Adrenal gland (tissue), 12 donors: ENCODE measurements around the gene JAML. TPM values are rescaled to one million over a fixed set of nuclear protein-coding genes. Genes with fewer than 3 reads are reported as not detected.

Experiments
- DNase-seq, 7 donors: peaks; one replicate each; pipeline ENCODE4 v3.0.0-alpha.2; 2019 to 2020
- H3K27ac ChIP-seq, 5 donors: fragments of 200-600 bp; sonication (generic) in 4 of 5; 1 replicate in 3 of 5; 2 replicates in 2 of 5; pipeline versions ENCODE4 v1.5.1 to v1.8.0; 2016 to 2020; ENCODE audit warnings: mild to moderate bottlenecking in 1 of 5
- H3K27me3 ChIP-seq: fragments of 200-600 bp; 2 replicates; pipeline ENCODE4 v1.8.0; 2021
- H3K36me3 ChIP-seq, 2 donors: fragments of 200-600 bp; replicated peaks in 1 of 2; 1 replicate in 1 of 2; 2 replicates in 1 of 2; pipeline versions ENCODE4 v1.5.1 to v1.8.0; 2018 to 2022
- H3K4me1 ChIP-seq, 2 donors: fragments of 200-600 bp; replicated peaks in 1 of 2; 1 replicate in 1 of 2; 2 replicates in 1 of 2; pipeline versions ENCODE4 v1.5.1 to v1.8.0; 2018 to 2021
- H3K4me3 ChIP-seq, 4 donors: fragments of 200-600 bp; sonication (generic) in 3 of 4; one replicate each; pipeline ENCODE4 v1.5.1; 2016 to 2018
- H3K9me3 ChIP-seq, 3 donors: fragments of 200-600 bp; sonication (generic) in 1 of 3; replicated peaks in 1 of 3; 1 replicate in 2 of 3; 2 replicates in 1 of 3; pipeline versions ENCODE4 v1.5.1 to v1.8.0; 2016 to 2021
- POLR2A ChIP-seq, 2 donors: fragments of 450-650 bp; IDR thresholded peaks; one replicate each; pipeline ENCODE4 v1.6.1; 2017; ENCODE audit warnings: antibody characterized with exemption in 2 of 2, mild to moderate bottlenecking in 2 of 2, moderate library complexity in 1 of 2
- WGBS, 4 donors: extraction: QIAGEN DNeasy Blood & Tissue Kit in 2 of 4; methylation state at CpG; one replicate each; pipeline versions ENCODE4 v1.1.5 to v1.1.7; 2013 to 2017; 5-methylcytosine and 5-hydroxymethylcytosine counted together
- intact Hi-C, 2 donors: fragments of 100-400 bp; cut with DNase I; formaldehyde crosslinking; loops; one replicate each; pipeline versions ENCODE4 v1.14.1 to v1.15.0; 2022 to 2023
- polyA plus RNA-seq, 3 donors: library from polyadenylated mRNA; stranded (reverse); fragments of 200-250 nt in 2 of 3; fragments of 350-450 nt in 1 of 3; fragmentation: Illumina TruSeq in 1 of 3; extraction: RNeasy Lipid Tissue Mini Kit (QIAGEN cat#74804) in 1 of 3; gene quantifications; one replicate each; pipeline ENCODE4 v1.2.3, GENCODE V29; 2013 to 2014
- small RNA-seq, 2 donors: library from RNA; depleted of rRNA; stranded (forward); fragments of <200 nt; gene quantifications; one replicate each; pipeline ENCODE3, GENCODE V24; 2016
- total RNA-seq, 9 donors: library from RNA; depleted of rRNA in 4 of 9; stranded (reverse); fragments of >200 nt in 4 of 9; fragments of 120-200 nt in 1 of 9; fragmentation: NEBNext Ultra II Directional in 1 of 9; extraction: Animal tissue kit (Norgen Biotek cat#: 25700) in 1 of 9; gene quantifications; one replicate each; pipeline versions ENCODE4 v1.1.0 to v1.2.4, GENCODE V29; 2013 to 2023
- TF ChIP-seq, protein P1 (sequence below), 6 experiments: fragments of 450-650 bp in 4 of 6; fragments of 200-600 bp in 2 of 6; sonication (generic) in 1 of 6; IDR thresholded peaks; 1 replicate in 5 of 6; 2 replicates in 1 of 6; pipeline versions ENCODE4 v1.5.1 to v1.8.0; 2016 to 2021; ENCODE audit warnings: antibody characterized with exemption in 6 of 6, mild to moderate bottlenecking in 2 of 6, moderate library complexity in 1 of 6
- donor health status: healthy with polysubstance abuse.
- donor health status: Bipolar disorder and iron deficiency.
- donor health status: DM: yes; HTN: yes; CAD: no.
- donor health status: DM: no; HTN: no; CAD: no.
- donor health status: DM: no; HTN: no; CAD: no.
- donor health status: DM: yes; HTN: yes; CAD: no.

Gene JAML
- total and polyA plus RNA-seq, 12 donors, result 1.8 to 13.9 (median 4.5) TPM

DNA sequence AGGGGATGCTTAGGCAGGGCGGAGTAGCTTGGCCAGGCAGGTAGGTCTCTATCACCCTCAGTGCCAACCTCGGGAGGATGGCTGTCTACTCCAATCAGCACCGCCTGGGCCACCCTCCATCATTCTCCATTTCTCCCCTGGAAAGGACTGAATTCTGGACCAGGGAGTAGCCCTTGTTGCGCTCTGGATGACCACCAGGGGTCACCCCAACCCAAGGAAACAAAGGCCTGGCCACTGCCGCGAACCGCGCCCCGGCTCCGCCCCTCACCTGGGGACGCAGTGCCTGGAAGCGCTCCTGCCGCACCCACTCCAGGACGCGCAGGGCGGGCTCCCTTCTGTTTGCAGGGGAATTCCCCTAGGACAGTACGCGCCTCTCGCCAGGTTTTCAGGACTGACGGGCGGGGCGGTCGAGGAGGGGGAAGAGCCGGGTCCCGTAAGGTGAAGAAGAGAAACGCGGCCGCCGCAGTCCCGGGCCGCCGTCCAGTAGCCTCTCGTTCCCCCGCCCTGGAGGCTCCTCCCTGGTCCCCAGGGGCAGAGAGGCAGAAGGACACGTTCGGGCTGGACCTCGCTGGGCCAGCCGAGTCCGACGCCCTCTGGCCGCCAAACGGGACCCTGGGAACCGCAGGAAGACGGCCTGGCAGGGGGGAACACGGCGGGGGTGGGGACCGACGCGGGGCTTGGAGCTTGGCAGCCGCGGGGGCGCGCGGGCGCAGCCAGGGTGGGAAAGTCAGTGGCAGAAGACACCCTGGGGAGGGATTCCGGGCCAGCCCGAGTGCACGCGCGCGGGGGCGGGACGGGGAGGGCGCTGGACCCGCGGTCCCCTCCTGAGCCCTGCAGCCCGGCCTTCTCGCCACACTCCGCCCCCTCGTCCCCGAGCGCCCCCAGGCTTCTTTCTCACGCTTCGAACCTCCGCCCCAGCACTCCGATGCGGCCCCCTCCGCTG, 79.3 kb downstream of the JAML start:
- Histone ChIP-seq H3K27ac (no peak overlapping the region), H3K27me3 (peaks cover 21% of the 10 kb centered on the region), H3K9me3 (no peaks in the 10 kb centered on the region), H3K4me3 (peak overlapping the region in 3 of 4 donors; percentile 13 to 48 (median 35)), H3K36me3 (no peaks in the 10 kb centered on the region), H3K4me1 (no peaks in the 10 kb centered on the region)
- peak; percentile 68 to 91 (median 82) for DNase-seq
- WGBS, 4 donors, result 2 to 9% (median 3%) methylated on average over 28 to 78 of the region's 78 CpGs
- intact Hi-C loops, result loop anchor here (2.0 to 5.0 kb wide), 2 partner anchors 23 to 207 kb away; no protein-coding TSS in a partner anchor
- TF ChIP-seq, protein P1, sequence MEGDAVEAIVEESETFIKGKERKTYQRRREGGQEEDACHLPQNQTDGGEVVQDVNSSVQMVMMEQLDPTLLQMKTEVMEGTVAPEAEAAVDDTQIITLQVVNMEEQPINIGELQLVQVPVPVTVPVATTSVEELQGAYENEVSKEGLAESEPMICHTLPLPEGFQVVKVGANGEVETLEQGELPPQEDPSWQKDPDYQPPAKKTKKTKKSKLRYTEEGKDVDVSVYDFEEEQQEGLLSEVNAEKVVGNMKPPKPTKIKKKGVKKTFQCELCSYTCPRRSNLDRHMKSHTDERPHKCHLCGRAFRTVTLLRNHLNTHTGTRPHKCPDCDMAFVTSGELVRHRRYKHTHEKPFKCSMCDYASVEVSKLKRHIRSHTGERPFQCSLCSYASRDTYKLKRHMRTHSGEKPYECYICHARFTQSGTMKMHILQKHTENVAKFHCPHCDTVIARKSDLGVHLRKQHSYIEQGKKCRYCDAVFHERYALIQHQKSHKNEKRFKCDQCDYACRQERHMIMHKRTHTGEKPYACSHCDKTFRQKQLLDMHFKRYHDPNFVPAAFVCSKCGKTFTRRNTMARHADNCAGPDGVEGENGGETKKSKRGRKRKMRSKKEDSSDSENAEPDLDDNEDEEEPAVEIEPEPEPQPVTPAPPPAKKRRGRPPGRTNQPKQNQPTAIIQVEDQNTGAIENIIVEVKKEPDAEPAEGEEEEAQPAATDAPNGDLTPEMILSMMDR (IDR thresholded peaks at IDR 0.05), result peak; percentile 87 to 95 (median 92)
- no peak for TF ChIP-seq POLR2A (IDR thresholded peaks at IDR 0.05)

DNA sequence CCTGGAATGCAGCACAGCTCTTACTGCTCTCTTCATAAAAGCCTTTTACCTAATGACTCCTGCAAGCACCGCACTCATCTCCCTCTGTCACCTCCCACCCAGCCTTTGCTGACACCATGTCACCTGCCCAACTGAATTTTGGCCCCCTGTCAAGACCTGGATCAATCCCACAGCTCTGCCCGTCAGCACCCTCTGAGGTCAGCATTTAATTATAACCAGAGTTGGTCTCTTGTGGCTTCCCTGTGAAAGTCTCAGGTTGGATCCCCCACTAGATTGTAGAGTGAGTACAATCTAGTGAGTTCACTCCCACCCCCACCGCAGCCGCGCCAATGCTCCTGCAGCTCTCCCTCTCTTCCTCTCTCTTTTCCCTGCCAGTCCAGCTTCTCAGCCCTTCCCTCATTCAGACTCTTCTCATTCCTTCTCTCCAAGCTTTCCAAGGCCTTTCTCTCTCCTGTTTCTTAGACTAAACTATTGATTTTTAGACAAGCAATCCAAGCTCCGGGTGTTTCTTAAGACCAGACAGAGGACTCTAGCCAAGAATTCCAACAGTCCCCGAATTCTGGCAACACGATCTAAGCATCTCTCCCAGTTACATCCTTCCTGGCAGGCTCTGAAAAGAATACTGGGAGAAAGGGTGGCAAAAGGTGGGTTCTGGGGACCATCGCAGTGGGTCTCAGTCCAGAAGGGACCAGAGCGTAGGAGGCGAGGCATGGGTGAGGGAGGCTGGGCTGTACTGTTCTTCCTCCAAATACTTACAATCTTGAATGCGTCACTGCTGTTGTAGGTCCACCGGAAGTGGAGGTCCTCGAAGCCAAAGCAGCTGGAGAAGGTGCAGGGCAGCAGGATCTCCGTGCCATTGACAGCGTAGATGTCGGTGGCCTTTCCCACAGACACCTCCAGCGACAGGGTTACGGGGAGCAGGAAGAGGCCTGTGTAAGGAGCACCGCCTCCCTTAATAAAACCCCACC, 80.2 kb downstream of the JAML start:
- intact Hi-C loops, result loop anchor here in 1 of 2 donors (2.0 to 5.0 kb wide), 2 partner anchors 24 to 208 kb away; no protein-coding TSS in a partner anchor
- no peaks in the 10 kb centered on the region for H3K4me1 ChIP-seq
- TF ChIP-seq, protein P1 (IDR thresholded peaks at IDR 0.05), result no peak
- TF ChIP-seq POLR2A (IDR thresholded peaks at IDR 0.05), result no peak
- H3K36me3 ChIP-seq, result no peaks in the 10 kb centered on the region
- 40 to 50% (median 47%) methylated on average over 15 to 20 of the region's 20 CpGs for WGBS, 4 donors
- no peak overlapping the region for H3K27ac ChIP-seq
- H3K4me3 ChIP-seq, result no peak overlapping the region
- peaks cover 21% of the 10 kb centered on the region for H3K27me3 ChIP-seq
- no peak for DNase-seq
- H3K9me3 ChIP-seq, result no peaks in the 10 kb centered on the region

Small RNA genes lying within 50 kb of the gene (small RNA-seq; reads per million reads assigned to genes)
- 0 reads per million in 2 donors for gene HSPE1P18

Other genes starting within 250 kb of the JAML start
- gene IL10RA, start 238.6 kb downstream of the JAML start, total RNA-seq, result 10 to 100 TPM in 8 of 9 donors, 1 to 10 TPM in 1; 2.7 to 50.5 (median 32.2) TPM
- gene IL10RA, start 238.6 kb downstream of the JAML start, polyA plus RNA-seq, result 10 to 100 TPM in 1 of 3 donors, 1 to 10 TPM in 2; 4.6 to 10.2 (median 7.3) TPM
- under 1 TPM in 2 of 9 donors, not detected in 7; 0.31 to 0.43 TPM for gene TMPRSS4, start 147.9 kb downstream of the JAML start, total RNA-seq
- under 1 TPM in 2 of 3 donors, not detected in 1; 0.13 to 0.24 TPM for gene TMPRSS4, start 147.9 kb downstream of the JAML start, polyA plus RNA-seq
- gene SMIM35, start 138.0 kb downstream of the JAML start, total RNA-seq, result under 1 TPM in 4 of 9 donors, not detected in 5; 0.07 to 0.10 (median 0.08) TPM
- gene SMIM35, start 138.0 kb downstream of the JAML start, polyA plus RNA-seq, result under 1 TPM in 1 of 3 donors, not detected in 2; 0.10 TPM
- gene SCN4B, start 72.2 kb downstream of the JAML start, total RNA-seq, result 10 to 100 TPM in 2 of 9 donors, 1 to 10 TPM in 6, under 1 TPM in 1; 0.17 to 16.9 (median 5.4) TPM
- gene SCN4B, start 72.2 kb downstream of the JAML start, polyA plus RNA-seq, result 1 to 10 TPM; 1.7 to 5.9 (median 1.8) TPM
- under 1 TPM; 0.09 to 0.96 (median 0.36) TPM for gene SCN2B, start 48.4 kb downstream of the JAML start, total RNA-seq
- gene SCN2B, start 48.4 kb downstream of the JAML start, polyA plus RNA-seq, result under 1 TPM; 0.10 to 0.84 (median 0.40) TPM
- 1 to 10 TPM in 3 of 9 donors, under 1 TPM in 6; 0.28 to 3.2 (median 0.91) TPM for gene MPZL3, start 27.4 kb upstream of the JAML start, total RNA-seq
- gene MPZL3, start 27.4 kb upstream of the JAML start, polyA plus RNA-seq, result 1 to 10 TPM in 1 of 3 donors, under 1 TPM in 2; 0.67 to 1.1 (median 0.71) TPM
- gene MPZL2, start 39.3 kb upstream of the JAML start, total RNA-seq, result 10 to 100 TPM in 1 of 9 donors, 1 to 10 TPM in 6, under 1 TPM in 2; 0.48 to 14.9 (median 4.3) TPM
- gene MPZL2, start 39.3 kb upstream of the JAML start, polyA plus RNA-seq, result 10 to 100 TPM in 1 of 3 donors, 1 to 10 TPM in 2; 3.5 to 10.2 (median 6.0) TPM
- gene CD3E, start 79.7 kb upstream of the JAML start, total RNA-seq, result 1 to 10 TPM in 5 of 9 donors, under 1 TPM in 2, not detected in 2; 0.63 to 3.4 (median 2.7) TPM
- 1 to 10 TPM; 2.2 to 3.4 (median 2.7) TPM for gene CD3E, start 79.7 kb upstream of the JAML start, polyA plus RNA-seq
- gene CD3D, start 117.7 kb upstream of the JAML start, total RNA-seq, result 1 to 10 TPM in 7 of 9 donors, under 1 TPM in 2; 0.44 to 8.0 (median 2.2) TPM
- gene CD3D, start 117.7 kb upstream of the JAML start, polyA plus RNA-seq, result 1 to 10 TPM; 1.6 to 3.0 (median 2.1) TPM
- 1 to 10 TPM in 3 of 9 donors, under 1 TPM in 5, not detected in 1; 0.11 to 1.3 (median 0.66) TPM for gene CD3G, start 119.3 kb upstream of the JAML start, total RNA-seq
- gene CD3G, start 119.3 kb upstream of the JAML start, polyA plus RNA-seq, result under 1 TPM; 0.03 to 0.44 (median 0.40) TPM
- 10 to 100 TPM; 29.6 to 52.8 (median 35.8) TPM for gene UBE4A, start 134.6 kb upstream of the JAML start, total RNA-seq
- 10 to 100 TPM; 16.1 to 44.9 (median 29.7) TPM for gene UBE4A, start 134.6 kb upstream of the JAML start, polyA plus RNA-seq
- gene ATP5MG, start 176.6 kb upstream of the JAML start, total RNA-seq, result 100 to 1,000 TPM in 6 of 9 donors, 10 to 100 TPM in 3; 51.8 to 857 (median 300) TPM
- gene ATP5MG, start 176.6 kb upstream of the JAML start, polyA plus RNA-seq, result 100 to 1,000 TPM; 205 to 540 (median 367) TPM
- 100 to 1,000 TPM in 1 of 9 donors, 10 to 100 TPM in 8; 34.9 to 107 (median 48.8) TPM for gene KMT2A, start 211.5 kb upstream of the JAML start, total RNA-seq
- 10 to 100 TPM in 2 of 3 donors, 1 to 10 TPM in 1; 9.5 to 19.9 (median 18.4) TPM for gene KMT2A, start 211.5 kb upstream of the JAML start, polyA plus RNA-seq